NCI-H128 (cell line): ENCODE measurements around the gene SREBF2.

Source experiments
- DNase-seq: peaks from one replicate; lab custom pipeline; 2025; ENCODE audit not compliant: unreplicated experiment; lab: John Stamatoyannopoulos, UW

The SREBF2 gene

GRCh38 chr22:41906822-41907221, 73.9 kb downstream of the SREBF2 start:
- no peak for DNase-seq

- DNase-seq: no peak
These were observed 74.8 kb downstream of the SREBF2 start for GRCh38 chr22:41907436-41908401.

GRCh38 chr22:41908411-41909309, 75.8 kb downstream of the SREBF2 start:
- no peak for DNase-seq

GRCh38 chr22:41909310-41910049, 76.6 kb downstream of the SREBF2 start:
- DNase-seq: no peak

GRCh38 chr22:41910050-41911000, 77.4 kb downstream of the SREBF2 start:
- no peak for DNase-seq

GRCh38 chr22:41911001-41911611, 78.2 kb downstream of the SREBF2 start:
- no peak for DNase-seq

GRCh38 chr22:41912338-41913039, 79.6 kb downstream of the SREBF2 start:
- DNase-seq: no peak

GRCh38 chr22:41913040-41913719, 80.3 kb downstream of the SREBF2 start:
- no peak for DNase-seq

- DNase-seq: no peak
These were observed 81.1 kb downstream of the SREBF2 start for GRCh38 chr22:41913842-41914534.

GRCh38 chr22:41914611-41915034, 81.7 kb downstream of the SREBF2 start:
- no peak for DNase-seq

GRCh38 chr22:41915035-41915785, 82.3 kb downstream of the SREBF2 start, which contains the start of gene SHISA8:
Gene SHISA8, minus strand, starts transcription at chr22:41915074. Its CDS starts 407 bp downstream, at chr22:41914667.
- DNase-seq: no peak

- no peak for DNase-seq
These were observed 83.0 kb downstream of the SREBF2 start for GRCh38 chr22:41915786-41916493.

- no peak for DNase-seq
These were observed 83.9 kb downstream of the SREBF2 start for GRCh38 chr22:41916745-41917358.

GRCh38 chr22:41917375-41917902, 84.5 kb downstream of the SREBF2 start:
- DNase-seq: no peak
